Measurements from ENCODE around the gene TMEM163. TPM values are rescaled to one million over a fixed set of nuclear protein-coding genes. Genes with fewer than 3 reads are reported as not detected.
"Not testable (repeated sequence)": the region's sequence is repeated elsewhere in the genome, so short reads cannot be mapped to it uniquely, and the experiment has no call there.

The TMEM163 gene
- total RNA-seq, 1 donor from 2014 or later = 16.3 TPM

GRCh38 chr2:134586326-134586965, 132.4 kb downstream of the TMEM163 start:
- no peak for DNase-seq (ENCODE audit: low spot score in 2 of 2)
- FAIRE-seq = no peak

- DNase-seq (ENCODE audit: low spot score in 2 of 2) (no peak), FAIRE-seq (no peak)
These were observed 134.7 kb downstream of the TMEM163 start for GRCh38 chr2:134583997-134584520.

GRCh38 chr2:134583462-134583861, 135.3 kb downstream of the TMEM163 start:
- FAIRE-seq = no peak

GRCh38 chr2:134582547-134582899, 136.3 kb downstream of the TMEM163 start:
- DNase-seq (ENCODE audit: low spot score in 2 of 2) = no peak
- FAIRE-seq = no peak

More at GRCh38 chr2:134583462-134583861, 135.3 kb downstream of the TMEM163 start:
- no peak for DNase-seq (ENCODE audit: low spot score in 2 of 2)

GRCh38 chr2:134581877-134582546, 136.8 kb downstream of the TMEM163 start:
- FAIRE-seq (no peak), DNase-seq (ENCODE audit: low spot score in 2 of 2) (no peak)

GRCh38 chr2:134578316-134578715, 140.5 kb downstream of the TMEM163 start:
- no peak for DNase-seq (ENCODE audit: low spot score in 2 of 2)
- no peak for FAIRE-seq

GRCh38 chr2:134576478-134576877, 142.3 kb downstream of the TMEM163 start:
- FAIRE-seq = no peak

GRCh38 chr2:134575888-134576287, 142.9 kb downstream of the TMEM163 start:
- FAIRE-seq (no peak), DNase-seq (ENCODE audit: low spot score in 2 of 2) (no peak)

More at GRCh38 chr2:134576478-134576877, 142.3 kb downstream of the TMEM163 start:
- no peak for DNase-seq (ENCODE audit: low spot score in 2 of 2)

GRCh38 chr2:134574611-134575330, 144.0 kb downstream of the TMEM163 start:
- no peak for DNase-seq (ENCODE audit: low spot score in 2 of 2)

GRCh38 chr2:134573724-134574123, 145.1 kb downstream of the TMEM163 start:
- no peak for FAIRE-seq
- DNase-seq (ENCODE audit: low spot score in 2 of 2) = no peak

More at GRCh38 chr2:134574611-134575330, 144.0 kb downstream of the TMEM163 start:
- FAIRE-seq = no peak

- DNase-seq (ENCODE audit: low spot score in 2 of 2) (no peak), FAIRE-seq (no peak)
These were observed 145.8 kb downstream of the TMEM163 start for GRCh38 chr2:134573085-134573370.

- FAIRE-seq = no peak
- no peak for DNase-seq (ENCODE audit: low spot score in 2 of 2)
These were observed 146.3 kb downstream of the TMEM163 start for GRCh38 chr2:134572314-134573084.

- DNase-seq (ENCODE audit: low spot score in 2 of 2) = no peak
- no peak for FAIRE-seq
These were observed 148.1 kb downstream of the TMEM163 start for GRCh38 chr2:134570676-134571075.

GRCh38 chr2:134568413-134568812, 150.4 kb downstream of the TMEM163 start:
- no peak for FAIRE-seq
- no peak for DNase-seq (ENCODE audit: low spot score in 2 of 2)

- FAIRE-seq = no peak
- no peak for DNase-seq (ENCODE audit: low spot score in 2 of 2)
These were observed 151.1 kb downstream of the TMEM163 start for GRCh38 chr2:134567666-134568065.

GRCh38 chr2:134564955-134565354, 153.8 kb downstream of the TMEM163 start:
- FAIRE-seq; DNase-seq (ENCODE audit: low spot score in 2 of 2): not testable (repeated sequence)

GRCh38 chr2:134564549-134564948, 154.3 kb downstream of the TMEM163 start:
- no peak for DNase-seq (ENCODE audit: low spot score in 2 of 2)
- no peak for FAIRE-seq

GRCh38 chr2:134558208-134558830, 160.5 kb downstream of the TMEM163 start:
- FAIRE-seq = no peak
- no peak for DNase-seq (ENCODE audit: low spot score in 2 of 2)

- FAIRE-seq (no peak), DNase-seq (ENCODE audit: low spot score in 2 of 2) (no peak)
These were observed 163.4 kb downstream of the TMEM163 start for GRCh38 chr2:134555411-134555810.

- DNase-seq (ENCODE audit: low spot score in 2 of 2) (no peak), FAIRE-seq (no peak)
These were observed 165.1 kb downstream of the TMEM163 start for GRCh38 chr2:134553657-134554056.
